NCI-H2029 (cell line): ENCODE results near the gene MVD.
A peak's percentile ranks its signal among the peaks of the same experiment; 100 is the strongest.

Experiments
- DNase-seq: peaks from one replicate; lab custom pipeline; 2025; lab: John Stamatoyannopoulos, UW

MVD gene

DNA sequence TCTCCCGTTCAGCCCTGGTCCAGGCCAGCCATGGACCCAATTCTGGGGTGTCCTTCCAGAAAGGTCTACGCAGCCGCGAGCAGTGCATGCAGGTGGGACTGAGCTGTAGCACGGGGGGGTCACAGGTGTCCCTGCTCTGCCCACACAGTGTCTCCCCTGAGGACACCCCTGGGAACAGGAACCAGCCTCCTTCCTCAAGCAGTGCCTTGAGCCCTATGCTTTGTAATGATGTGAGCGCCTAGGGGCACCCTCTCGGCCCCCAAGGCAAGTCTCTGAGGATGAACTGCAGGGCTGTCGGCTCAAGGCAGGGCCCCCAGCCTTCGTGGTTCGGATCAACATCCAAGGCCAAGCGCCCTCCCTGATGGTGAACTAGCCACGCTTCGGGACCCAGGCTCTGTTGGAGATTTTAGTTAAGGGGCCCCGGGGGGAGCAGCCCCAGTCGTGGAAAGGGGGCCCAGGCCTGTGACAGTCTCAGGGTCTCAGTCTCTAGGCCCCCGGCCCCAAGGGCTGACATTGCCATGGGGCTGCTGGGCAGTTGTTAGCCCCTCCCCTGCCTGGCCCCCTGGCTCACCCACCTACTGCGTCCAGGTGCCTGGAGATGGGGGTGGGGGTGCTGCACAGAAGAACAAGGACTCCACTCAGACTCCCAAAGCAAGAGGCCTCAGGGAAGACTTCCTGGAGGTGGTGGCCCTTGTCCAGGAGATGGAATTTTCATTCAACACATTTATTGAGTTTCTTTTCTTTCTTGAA, 22.2 kb downstream of the MVD start:
- DNase-seq: no peak

- DNase-seq: no peak
Observed at GRCh38 chr16:88640039-88640495, 22.8 kb downstream of the MVD start.

- DNase-seq: peak; percentile 16
Observed at GRCh38 chr16:88639231-88640038, 23.5 kb downstream of the MVD start.

GRCh38 chr16:88638323-88639230, 24.3 kb downstream of the MVD start, which contains the start of gene IL17C:
TSS of gene IL17C (plus strand) at chr16:88638572. CDS start at chr16:88638642, 70 bp downstream.
- peak; percentile 71 for DNase-seq

GRCh38 chr16:88636488-88637265, 26.2 kb downstream of the MVD start:
- DNase-seq: no peak

DNA sequence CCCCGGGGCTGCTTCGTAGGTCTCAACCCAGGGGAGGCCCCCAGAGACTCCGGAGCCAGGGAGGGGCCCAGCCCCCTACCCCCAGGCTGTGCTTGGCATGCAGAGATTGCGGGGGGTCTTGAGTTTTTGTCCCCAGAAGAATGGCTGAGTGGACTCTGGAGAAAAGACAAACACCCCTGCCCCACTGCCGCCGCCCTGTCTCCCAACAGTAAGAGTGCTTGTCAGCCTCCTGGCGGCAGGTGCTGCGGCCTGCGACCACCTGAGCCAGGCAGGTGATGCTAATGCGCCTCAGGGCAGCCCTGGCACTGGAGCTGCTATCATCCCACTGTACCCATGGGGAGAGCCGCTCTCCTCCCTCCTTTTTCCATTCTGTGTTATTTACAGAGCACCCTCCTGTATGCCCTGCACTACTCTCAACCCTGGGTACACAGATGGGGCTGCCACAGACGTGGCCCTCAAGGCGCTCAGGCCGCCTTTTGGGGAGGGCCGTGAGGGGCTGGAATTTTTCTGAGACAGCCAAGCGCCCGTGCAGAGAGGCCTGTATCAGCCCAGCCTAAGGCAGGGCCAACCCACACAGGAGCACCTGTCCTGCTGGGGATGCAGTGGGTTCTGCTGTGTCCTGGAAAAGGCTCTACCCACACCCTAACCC, 27.1 kb downstream of the MVD start:
- DNase-seq: no peak

- no peak for DNase-seq
Observed at GRCh38 chr16:88634994-88635670, 27.8 kb downstream of the MVD start.

DNA sequence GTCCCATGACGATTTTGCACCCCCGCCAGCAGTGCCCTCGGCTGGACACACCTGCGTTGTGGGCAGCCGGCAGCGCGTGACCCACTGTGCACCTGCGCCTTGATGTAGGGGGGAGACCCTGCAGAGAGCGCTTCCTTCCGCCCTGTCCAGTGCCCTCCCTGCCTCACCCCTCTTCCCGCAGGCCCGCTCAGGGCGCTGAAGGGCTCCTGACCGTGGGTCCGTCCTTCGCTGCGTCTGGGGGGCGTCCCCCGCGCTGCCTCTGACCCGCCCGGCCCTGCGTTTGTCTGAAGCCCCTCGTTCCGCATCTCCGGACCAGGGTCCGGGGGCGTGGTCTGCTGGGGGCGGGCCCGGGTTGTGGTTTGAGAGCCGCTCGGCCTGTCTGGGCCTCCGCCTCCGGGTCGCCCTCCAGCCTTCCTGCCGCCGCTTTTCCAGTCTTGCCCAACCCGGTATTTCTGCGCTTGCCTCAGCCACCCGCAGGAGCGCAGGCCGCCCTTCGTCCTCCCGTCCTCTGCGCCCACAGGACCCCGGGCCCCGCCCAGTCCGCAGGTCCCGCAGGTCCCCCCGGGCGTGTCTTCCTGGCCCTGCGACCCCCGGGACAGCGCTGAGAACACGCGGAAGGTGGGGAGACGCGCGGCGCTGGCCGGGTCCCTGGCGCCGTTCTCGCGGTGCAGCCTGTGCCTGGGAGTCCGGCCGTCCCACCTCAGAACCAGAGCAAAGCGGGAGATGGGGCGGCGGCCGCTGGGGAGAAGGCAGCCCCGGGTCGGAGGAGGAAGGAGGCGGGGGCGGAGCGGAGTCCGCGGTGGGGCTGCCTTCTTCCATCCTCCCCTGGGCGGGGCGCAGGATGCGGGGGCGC, 28.5 kb downstream of the MVD start:
- DNase-seq: no peak

DNA sequence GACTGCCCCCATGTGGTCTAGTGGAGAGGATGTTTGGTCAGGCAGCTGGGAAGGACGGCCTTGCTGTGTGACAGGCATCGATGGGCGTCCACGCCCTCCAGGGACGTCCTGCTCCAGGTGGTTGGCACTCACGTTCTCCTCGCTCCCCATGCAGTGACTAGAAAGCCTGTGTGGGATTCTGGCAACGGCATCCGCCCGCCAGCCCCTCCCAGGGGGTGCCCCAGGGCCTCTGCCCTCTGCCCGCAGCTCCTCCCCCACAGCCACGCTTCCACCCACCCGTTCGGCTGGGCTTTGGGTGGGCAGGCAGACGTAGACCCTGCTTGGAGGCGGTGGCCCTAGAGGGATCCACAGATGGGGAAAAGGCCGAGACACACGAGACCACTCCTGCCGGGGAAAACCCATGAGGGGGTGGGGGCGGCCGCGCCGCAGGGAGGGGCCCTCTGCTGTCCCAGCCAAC, 29.2 kb downstream of the MVD start:
- no peak for DNase-seq

GRCh38 chr16:88632587-88632930, 30.3 kb downstream of the MVD start:
- DNase-seq: no peak

- DNase-seq: no peak
Observed at GRCh38 chr16:88631920-88632586, 30.8 kb downstream of the MVD start.

- DNase-seq: no peak
Observed at GRCh38 chr16:88631384-88631783, 31.5 kb downstream of the MVD start.

DNA sequence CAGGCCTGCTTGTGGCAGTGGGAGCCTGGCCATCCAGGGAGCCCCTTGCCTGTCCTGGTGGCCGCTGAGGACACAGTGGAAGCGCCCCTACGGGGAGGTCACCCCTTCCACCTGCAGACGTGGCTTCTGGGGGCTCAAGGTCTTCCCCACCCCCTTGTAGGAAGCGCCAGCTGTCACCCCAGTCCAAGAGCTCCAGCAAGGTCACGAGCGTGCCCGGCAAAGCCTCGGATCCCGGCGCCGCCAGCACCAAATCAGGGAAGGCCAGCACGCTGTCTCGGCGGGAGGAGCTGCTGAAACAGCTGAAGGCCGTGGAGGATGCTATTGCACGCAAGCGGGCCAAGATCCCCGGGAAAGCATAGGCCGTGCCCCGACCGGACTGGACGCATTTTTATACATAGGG, 31.9 kb downstream of the MVD start:
- no peak for DNase-seq

DNA sequence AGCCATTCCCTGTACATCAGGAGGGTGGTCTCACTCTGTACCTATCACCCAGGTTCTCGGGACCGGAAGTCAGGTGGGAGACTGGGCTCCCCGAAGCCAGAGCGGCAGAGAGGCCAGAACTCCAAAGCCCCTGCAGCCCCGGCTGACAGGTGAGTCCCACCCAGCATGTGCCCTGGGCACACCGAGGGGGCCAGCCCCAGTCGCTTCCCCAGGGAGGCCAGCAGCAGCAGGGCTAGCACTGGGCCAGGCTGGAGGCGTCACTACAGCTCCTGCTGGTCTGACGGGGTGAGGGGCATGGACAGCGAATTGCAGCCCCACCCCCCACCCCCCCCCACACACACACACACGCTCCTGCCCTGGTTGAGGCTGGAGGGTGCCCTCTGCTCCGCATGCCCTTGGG, 32.5 kb downstream of the MVD start:
- DNase-seq: no peak

DNA sequence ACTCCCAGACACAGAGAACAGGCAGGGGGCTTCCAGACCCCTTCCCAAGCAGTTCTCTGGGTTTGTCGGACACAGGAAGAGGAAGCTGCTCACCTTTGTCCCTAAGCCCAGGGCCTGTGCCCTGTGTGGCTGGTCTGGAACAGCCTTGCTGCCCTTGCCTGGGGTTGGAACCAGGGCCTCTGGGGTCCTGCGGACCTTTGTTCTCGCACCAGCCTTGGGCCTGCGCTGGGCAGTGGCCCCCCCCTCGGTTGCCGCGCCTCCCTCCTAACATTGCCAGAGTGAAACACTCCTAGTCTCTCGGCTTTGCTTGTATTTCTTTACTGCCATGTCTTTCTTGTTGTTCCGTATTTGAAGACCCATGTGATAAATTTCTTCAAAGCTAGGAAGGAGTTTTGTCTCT, 33.1 kb downstream of the MVD start:
- no peak for DNase-seq

GRCh38 chr16:88628512-88628974, 34.3 kb downstream of the MVD start:
- DNase-seq: no peak

- no peak for DNase-seq
Observed at GRCh38 chr16:88627531-88628411, 35.1 kb downstream of the MVD start.

DNA sequence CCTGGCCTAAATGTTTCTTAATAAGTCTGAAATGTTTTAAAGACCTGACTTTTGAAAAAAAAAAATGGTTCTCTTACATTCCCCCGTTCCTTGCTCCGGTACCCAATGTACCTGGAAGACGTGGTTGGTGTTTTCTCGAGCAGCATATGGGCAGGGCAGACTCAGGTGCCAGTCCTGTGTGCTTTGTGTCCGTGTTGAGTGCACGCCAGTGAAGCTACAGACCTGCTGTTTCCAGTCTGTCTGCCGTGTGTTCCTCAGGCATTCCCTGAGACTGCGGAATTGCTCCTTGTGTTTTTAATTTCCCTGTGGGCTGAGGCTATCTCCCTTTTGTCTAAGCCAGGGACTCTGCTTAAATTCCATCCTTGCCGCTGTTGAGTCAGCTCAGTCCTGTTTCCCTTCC, 36.2 kb downstream of the MVD start:
- no peak for DNase-seq
